Bronchial epithelial cell (primary cell): ENCODE results near the gene NF2. TPM values are rescaled to one million over a fixed set of nuclear protein-coding genes. Genes with fewer than 3 reads are reported as not detected.

Experiments
- DNase-seq: peaks from one replicate; pipeline ENCODE4 v3.0.0-alpha.2; 2010; ENCODE audit warnings: low read depth
- FAIRE-seq: peaks from 2 replicates; lab custom pipeline; 2011; peaks lifted over from hg19 to GRCh38; lab: Jason Lieb, UNC
- H3K27me3 ChIP-seq: 2 replicates; pipeline ENCODE4 v1.5.1; 2011; ENCODE audit warnings: low read length; ENCODE audit not compliant: control insufficient read depth, insufficient read depth
- H3K36me3 ChIP-seq: 2 replicates; pipeline ENCODE4 v1.5.1; 2011; ENCODE audit warnings: low read length; ENCODE audit not compliant: control insufficient read depth, insufficient read depth
- H3K4me3 ChIP-seq: 2 replicates; pipeline ENCODE4 v1.5.1; 2011; ENCODE audit warnings: mild to moderate bottlenecking, low read depth, low read length, control low read depth
- total RNA-seq: library from RNA; depleted of rRNA; stranded (reverse); fragments of >200 nt; gene quantifications from 2 replicates; pipeline ENCODE4 v1.2.1, GENCODE V29; 2014
- TF ChIP-seq, protein P1 (sequence below): IDR thresholded peaks from 2 replicates; pipeline ENCODE4 v1.5.1; 2011; ENCODE audit warnings: mild to moderate bottlenecking, moderate library complexity, low read length, control low read depth, inconsistent platforms; ENCODE audit not compliant: insufficient read depth, severe bottlenecking

NF2 gene
- total RNA-seq, 1 donor from 2014 or later: 28.4 TPM

DNA sequence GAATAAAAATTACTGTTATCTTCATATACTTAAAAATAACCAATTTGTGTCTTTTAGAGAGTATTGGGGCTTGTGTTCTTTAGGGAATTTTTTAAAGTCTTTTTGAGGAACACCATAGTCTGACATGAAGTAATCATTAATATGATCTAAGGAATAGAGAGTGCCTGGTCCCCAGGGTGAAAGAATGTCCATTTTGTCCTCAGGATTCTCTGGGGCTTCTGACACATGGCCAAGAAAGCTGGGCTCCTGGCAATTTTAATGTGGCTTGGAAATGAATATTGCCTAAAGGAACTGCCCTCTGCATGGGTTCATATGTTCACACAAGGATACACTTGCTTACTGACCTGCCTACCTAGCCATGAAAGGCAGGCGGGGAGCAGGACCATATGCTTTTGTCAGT, 33.7 kb downstream of the NF2 start:
- FAIRE-seq (peak; percentile 62), DNase-seq (no peak)
- TF ChIP-seq, protein P1, sequence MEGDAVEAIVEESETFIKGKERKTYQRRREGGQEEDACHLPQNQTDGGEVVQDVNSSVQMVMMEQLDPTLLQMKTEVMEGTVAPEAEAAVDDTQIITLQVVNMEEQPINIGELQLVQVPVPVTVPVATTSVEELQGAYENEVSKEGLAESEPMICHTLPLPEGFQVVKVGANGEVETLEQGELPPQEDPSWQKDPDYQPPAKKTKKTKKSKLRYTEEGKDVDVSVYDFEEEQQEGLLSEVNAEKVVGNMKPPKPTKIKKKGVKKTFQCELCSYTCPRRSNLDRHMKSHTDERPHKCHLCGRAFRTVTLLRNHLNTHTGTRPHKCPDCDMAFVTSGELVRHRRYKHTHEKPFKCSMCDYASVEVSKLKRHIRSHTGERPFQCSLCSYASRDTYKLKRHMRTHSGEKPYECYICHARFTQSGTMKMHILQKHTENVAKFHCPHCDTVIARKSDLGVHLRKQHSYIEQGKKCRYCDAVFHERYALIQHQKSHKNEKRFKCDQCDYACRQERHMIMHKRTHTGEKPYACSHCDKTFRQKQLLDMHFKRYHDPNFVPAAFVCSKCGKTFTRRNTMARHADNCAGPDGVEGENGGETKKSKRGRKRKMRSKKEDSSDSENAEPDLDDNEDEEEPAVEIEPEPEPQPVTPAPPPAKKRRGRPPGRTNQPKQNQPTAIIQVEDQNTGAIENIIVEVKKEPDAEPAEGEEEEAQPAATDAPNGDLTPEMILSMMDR: no peak
- Histone ChIP-seq H3K27me3 (no peaks in the 10 kb centered on the region), H3K4me3 (no peak overlapping the region), H3K36me3 (peaks cover 3% of the 10 kb centered on the region)

DNA sequence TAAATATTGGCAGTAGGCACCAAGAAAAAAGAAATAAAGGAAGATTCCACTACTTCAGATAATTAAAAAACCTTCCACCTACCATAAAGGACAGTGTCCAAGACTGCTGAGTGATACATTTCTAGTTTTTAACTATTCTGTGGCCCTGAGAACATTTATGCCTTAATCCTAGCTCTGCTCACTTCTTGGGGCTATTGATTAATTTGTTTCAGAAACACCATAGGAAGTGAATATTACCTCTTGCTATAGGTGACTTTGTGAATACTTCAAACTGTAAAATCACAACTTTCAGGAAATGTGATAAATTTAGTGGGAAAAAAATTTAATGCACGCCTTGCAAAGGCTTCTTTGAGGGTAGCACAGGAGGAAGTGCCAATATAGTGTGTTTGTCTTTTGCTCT, 35.2 kb downstream of the NF2 start:
- H3K36me3 ChIP-seq: peaks cover 3% of the 10 kb centered on the region
- H3K27me3 ChIP-seq: no peaks in the 10 kb centered on the region
- FAIRE-seq (no peak), DNase-seq (no peak)
- TF ChIP-seq, protein P1: no peak
- no peak overlapping the region for H3K4me3 ChIP-seq

DNA sequence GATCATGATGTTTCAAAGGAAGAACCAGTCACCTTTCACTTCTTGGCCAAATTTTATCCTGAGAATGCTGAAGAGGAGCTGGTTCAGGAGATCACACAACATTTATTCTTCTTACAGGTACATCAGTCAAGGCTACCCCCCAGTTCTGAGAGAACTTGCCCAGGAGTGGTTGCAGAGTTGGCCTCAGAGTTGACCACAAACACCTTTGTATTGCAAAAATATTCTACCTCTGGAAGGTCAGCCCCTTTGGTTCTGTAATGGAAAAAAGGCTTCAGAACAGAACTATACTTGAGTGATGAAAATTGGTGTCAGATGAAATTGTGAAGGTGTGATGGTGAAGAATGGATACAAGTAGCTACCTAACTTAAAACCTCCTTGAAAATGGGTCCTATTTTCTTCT, 35.7 kb downstream of the NF2 start:
- peaks cover 3% of the 10 kb centered on the region for H3K36me3 ChIP-seq
- no peak overlapping the region for H3K4me3 ChIP-seq
- TF ChIP-seq, protein P1: no peak
- DNase-seq (no peak), FAIRE-seq (no peak)
- H3K27me3 ChIP-seq: no peaks in the 10 kb centered on the region

DNA sequence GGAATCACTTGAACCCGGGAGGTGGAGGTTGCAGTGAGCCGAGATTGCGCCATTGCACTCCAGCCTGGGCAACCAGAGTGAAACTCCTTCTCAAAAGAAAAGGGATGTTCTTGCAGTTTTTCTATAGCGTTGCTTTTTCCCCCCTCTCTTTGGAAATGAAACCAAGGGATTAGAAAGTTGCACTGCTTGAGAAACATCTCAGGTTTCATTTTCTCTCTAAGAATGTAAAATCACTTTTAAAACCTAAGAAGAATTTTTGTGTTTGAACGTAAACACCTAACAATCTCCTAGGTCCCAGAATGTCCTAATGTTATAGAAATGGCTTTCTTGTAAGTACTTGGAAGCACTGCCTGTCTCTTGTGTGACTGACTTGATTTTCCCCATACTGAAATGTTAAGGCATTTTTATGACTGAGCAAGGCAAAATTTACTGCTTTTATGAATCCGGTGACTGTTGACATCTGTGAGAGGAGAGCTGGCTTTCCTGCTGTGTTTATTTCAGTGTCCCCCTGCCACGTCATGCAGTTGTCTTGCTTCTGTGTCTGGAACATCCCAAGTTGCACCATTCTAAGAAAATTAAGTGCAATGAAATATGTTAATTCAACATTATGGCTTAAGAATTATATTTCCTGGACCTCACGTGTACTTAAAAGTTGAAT, 37.7 kb downstream of the NF2 start:
- TF ChIP-seq, protein P1: no peak
- no peak for DNase-seq
- Histone ChIP-seq H3K4me3 (no peak overlapping the region), H3K36me3 (peaks cover 3% of the 10 kb centered on the region), H3K27me3 (no peaks in the 10 kb centered on the region)
- FAIRE-seq: no peak

DNA sequence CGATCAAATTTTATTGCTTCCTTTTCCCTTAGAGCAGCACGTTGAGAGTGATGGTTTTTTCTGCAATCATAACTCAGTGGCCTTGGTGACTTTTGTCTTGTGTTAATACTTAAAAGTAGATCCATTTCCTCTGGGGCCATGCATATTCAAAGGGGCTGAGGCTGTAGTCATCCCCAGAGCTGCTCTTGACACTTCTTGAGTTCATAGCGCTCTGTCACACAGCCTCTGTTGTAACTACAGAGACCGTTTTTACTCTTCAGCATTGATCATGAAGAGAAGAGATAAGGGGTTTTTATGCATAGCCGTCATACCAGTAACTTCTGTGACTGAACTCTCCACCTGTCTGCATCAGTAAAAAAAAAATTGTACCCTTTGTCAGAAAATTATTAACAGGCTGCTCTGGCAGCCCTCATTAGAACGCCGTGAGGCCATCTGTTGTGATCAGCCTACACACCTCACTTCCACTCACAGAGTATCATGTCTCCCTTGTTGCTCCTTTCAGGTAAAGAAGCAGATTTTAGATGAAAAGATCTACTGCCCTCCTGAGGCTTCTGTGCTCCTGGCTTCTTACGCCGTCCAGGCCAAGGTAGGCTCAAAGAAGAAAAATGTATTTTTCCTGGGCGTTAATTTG, 38.4 kb downstream of the NF2 start:
- DNase-seq (no peak), FAIRE-seq (no peak)
- Histone ChIP-seq H3K4me3 (no peak overlapping the region), H3K27me3 (no peaks in the 10 kb centered on the region), H3K36me3 (peaks cover 3% of the 10 kb centered on the region)
- TF ChIP-seq, protein P1: no peak
